Astrocyte (in vitro differentiated cells and primary cell): ENCODE results near the gene SPATA2.

Experiments
- CTCF ChIP-seq: IDR thresholded peaks from 2 replicates; pipeline ENCODE4 v1.5.1; 2011; ENCODE audit warnings: low read depth, mild to moderate bottlenecking, inconsistent platforms, low read length, moderate library complexity; ENCODE audit not compliant: insufficient read depth
- EZH2 ChIP-seq: IDR thresholded peaks from 2 replicates; pipeline ENCODE4 v1.6.1; 2012; ENCODE audit warnings: mild to moderate bottlenecking, low read length, inconsistent platforms; ENCODE audit not compliant: insufficient read depth

- TF ChIP-seq CTCF: no peak
- TF ChIP-seq EZH2: no peak
Measured at GRCh38 chr20:49880177-49880576, 35.2 kb downstream of the SPATA2 start.
